Thoracic aorta (tissue), 2 donors: ENCODE data around the gene LMBR1. TPM values are rescaled to one million over a fixed set of nuclear protein-coding genes. Genes with fewer than 3 reads are reported as not detected.
"Not testable (repeated sequence)": the region's sequence is repeated elsewhere in the genome, so short reads cannot be mapped to it uniquely, and the experiment has no call there.

Experiments used
- ATAC-seq: fragments of 150-250 bp; one replicate; pipeline ENCODE4 v1.8.0; 2017; ENCODE audit warnings: low read depth; ENCODE audit not compliant: insufficient number of reproducible peaks, low FRiP score
- DNase-seq: peaks from one replicate; pipeline ENCODE4 v3.0.0-alpha.2; 2020; ENCODE audit warnings: low spot score
- H3K27ac ChIP-seq, 2 donors: fragments of 200-600 bp; sonication (generic); 1 replicate in 1 of 2; 2 replicates in 1 of 2; pipeline ENCODE4 v1.5.1; 2016; ENCODE audit warnings: mild to moderate bottlenecking in 2 of 2, moderate library complexity in 2 of 2
- H3K27me3 ChIP-seq: fragments of 200-600 bp; sonication (generic); replicated peaks from 2 replicates; pipeline ENCODE4 v1.6.0; 2016; ENCODE audit warnings: mild to moderate bottlenecking; ENCODE audit not compliant: insufficient read depth
- H3K36me3 ChIP-seq: fragments of 200-600 bp; sonication (generic); one replicate; pipeline ENCODE4 v1.5.1; 2016
- H3K4me1 ChIP-seq, 2 donors: fragments of 200-600 bp; sonication (generic); 1 replicate in 1 of 2; 2 replicates in 1 of 2; pipeline versions ENCODE4 v1.5.1 to v1.6.0; 2016; ENCODE audit warnings: low read depth in 2 of 2, mild to moderate bottlenecking in 1 of 2; ENCODE audit not compliant: control insufficient read depth in 1 of 2
- H3K4me3 ChIP-seq: fragments of 200-600 bp; sonication (generic); 2 replicates; pipeline ENCODE4 v1.5.1; 2016; ENCODE audit warnings: mild to moderate bottlenecking
- H3K9me3 ChIP-seq: fragments of 200-600 bp; sonication (generic); 2 replicates; pipeline ENCODE4 v1.5.1; 2016
- total RNA-seq, 2 donors: library from RNA; depleted of rRNA; stranded (reverse); fragments of >200 nt; gene quantifications; one replicate each; pipeline versions ENCODE4 v1.1.0 to v1.2.3, GENCODE V29; 2016
- TF ChIP-seq, protein P1 (sequence below): fragments of 200-600 bp; sonication (generic); IDR thresholded peaks from one replicate; pipeline ENCODE4 v1.5.1; 2019; ENCODE audit warnings: antibody characterized with exemption

Gene LMBR1
- total RNA-seq, 2 donors from 2014 or later = 54.3 to 56.6 TPM

GRCh38 chr7:156935250-156935649, 42.3 kb upstream of the LMBR1 start:
- ATAC-seq (no peak), DNase-seq (no peak)
- H3K9me3 ChIP-seq = no peaks in the 10 kb centered on the region
- no peak overlapping the region for H3K4me3 ChIP-seq
- TF ChIP-seq, protein P1, sequence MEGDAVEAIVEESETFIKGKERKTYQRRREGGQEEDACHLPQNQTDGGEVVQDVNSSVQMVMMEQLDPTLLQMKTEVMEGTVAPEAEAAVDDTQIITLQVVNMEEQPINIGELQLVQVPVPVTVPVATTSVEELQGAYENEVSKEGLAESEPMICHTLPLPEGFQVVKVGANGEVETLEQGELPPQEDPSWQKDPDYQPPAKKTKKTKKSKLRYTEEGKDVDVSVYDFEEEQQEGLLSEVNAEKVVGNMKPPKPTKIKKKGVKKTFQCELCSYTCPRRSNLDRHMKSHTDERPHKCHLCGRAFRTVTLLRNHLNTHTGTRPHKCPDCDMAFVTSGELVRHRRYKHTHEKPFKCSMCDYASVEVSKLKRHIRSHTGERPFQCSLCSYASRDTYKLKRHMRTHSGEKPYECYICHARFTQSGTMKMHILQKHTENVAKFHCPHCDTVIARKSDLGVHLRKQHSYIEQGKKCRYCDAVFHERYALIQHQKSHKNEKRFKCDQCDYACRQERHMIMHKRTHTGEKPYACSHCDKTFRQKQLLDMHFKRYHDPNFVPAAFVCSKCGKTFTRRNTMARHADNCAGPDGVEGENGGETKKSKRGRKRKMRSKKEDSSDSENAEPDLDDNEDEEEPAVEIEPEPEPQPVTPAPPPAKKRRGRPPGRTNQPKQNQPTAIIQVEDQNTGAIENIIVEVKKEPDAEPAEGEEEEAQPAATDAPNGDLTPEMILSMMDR = no peak
- no peaks in the 10 kb centered on the region for H3K27me3 ChIP-seq
- no peaks in the 10 kb centered on the region for H3K36me3 ChIP-seq
- no peaks in the 10 kb centered on the region for H3K4me1 ChIP-seq
- no peak overlapping the region for H3K27ac ChIP-seq

GRCh38 chr7:156932006-156932405, 39.0 kb upstream of the LMBR1 start:
- no peaks in the 10 kb centered on the region for H3K27me3 ChIP-seq
- H3K27ac ChIP-seq = no peak overlapping the region
- TF ChIP-seq, protein P1 = no peak
- no peaks in the 10 kb centered on the region for H3K9me3 ChIP-seq
- no peak overlapping the region for H3K4me3 ChIP-seq
- no peaks in the 10 kb centered on the region for H3K4me1 ChIP-seq
- H3K36me3 ChIP-seq = no peaks in the 10 kb centered on the region
- no peak for ATAC-seq
- DNase-seq = no peak

- ATAC-seq = no peak
- Histone ChIP-seq H3K4me3 (no peak overlapping the region), H3K36me3 (no peaks in the 10 kb centered on the region), H3K27ac (no peak overlapping the region), H3K9me3 (no peaks in the 10 kb centered on the region), H3K4me1 (no peaks in the 10 kb centered on the region), H3K27me3 (no peaks in the 10 kb centered on the region)
- DNase-seq = no peak
- TF ChIP-seq, protein P1 = no peak
Observed at GRCh38 chr7:156929789-156930539, 37.0 kb upstream of the LMBR1 start.

GRCh38 chr7:156928406-156928747, 35.4 kb upstream of the LMBR1 start:
- TF ChIP-seq, protein P1 = no peak
- Histone ChIP-seq H3K27ac (no peak overlapping the region), H3K4me1 (no peaks in the 10 kb centered on the region), H3K9me3 (no peaks in the 10 kb centered on the region), H3K36me3 (no peaks in the 10 kb centered on the region), H3K4me3 (no peak overlapping the region), H3K27me3 (no peaks in the 10 kb centered on the region)
- ATAC-seq (no peak), DNase-seq (no peak)

DNA sequence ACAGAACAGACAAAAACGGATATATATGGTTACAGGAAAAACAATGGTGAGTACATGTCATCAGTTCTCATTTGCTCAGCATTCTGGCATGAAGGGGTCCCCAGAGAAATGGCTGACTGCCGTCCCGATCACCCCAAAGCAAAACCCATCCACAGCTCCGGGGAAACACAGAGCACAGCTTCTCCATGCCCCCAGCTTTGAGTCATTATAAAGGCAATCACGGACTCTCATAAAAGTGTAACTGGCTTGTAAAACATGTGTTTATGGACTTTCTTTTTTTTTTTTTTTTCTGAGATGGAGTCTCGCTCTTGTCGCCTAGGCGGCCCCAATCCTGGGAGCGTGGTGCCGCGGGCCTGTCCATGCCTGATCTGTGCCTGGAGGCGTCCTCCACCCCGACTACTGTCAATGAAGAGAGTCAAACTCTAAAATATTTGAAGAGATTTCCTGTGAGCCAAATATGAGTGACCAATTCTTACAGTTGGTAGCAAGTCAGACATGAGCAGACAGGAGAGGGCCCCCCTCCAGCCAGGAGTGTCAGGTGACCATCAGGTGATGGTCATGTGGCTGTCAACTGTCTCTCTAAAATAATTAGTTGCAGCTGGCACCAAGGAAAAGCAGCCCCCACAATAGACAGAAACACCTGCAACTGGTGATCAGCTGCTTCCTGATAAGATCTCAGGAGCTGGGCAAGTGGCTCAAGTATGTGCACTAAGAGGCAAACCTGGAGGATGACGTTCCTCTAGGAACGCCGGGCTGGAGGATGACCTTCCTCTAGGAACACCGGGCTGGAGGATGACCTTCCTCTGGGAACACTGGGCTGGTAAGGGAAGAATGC, 34.8 kb upstream of the LMBR1 start:
- H3K9me3 ChIP-seq = no peaks in the 10 kb centered on the region
- no peaks in the 10 kb centered on the region for H3K4me1 ChIP-seq
- H3K36me3 ChIP-seq = no peaks in the 10 kb centered on the region
- TF ChIP-seq, protein P1 = no peak
- no peaks in the 10 kb centered on the region for H3K27me3 ChIP-seq
- H3K4me3 ChIP-seq = no peak overlapping the region
- DNase-seq (no peak), ATAC-seq (no peak)
- no peak overlapping the region for H3K27ac ChIP-seq

DNA sequence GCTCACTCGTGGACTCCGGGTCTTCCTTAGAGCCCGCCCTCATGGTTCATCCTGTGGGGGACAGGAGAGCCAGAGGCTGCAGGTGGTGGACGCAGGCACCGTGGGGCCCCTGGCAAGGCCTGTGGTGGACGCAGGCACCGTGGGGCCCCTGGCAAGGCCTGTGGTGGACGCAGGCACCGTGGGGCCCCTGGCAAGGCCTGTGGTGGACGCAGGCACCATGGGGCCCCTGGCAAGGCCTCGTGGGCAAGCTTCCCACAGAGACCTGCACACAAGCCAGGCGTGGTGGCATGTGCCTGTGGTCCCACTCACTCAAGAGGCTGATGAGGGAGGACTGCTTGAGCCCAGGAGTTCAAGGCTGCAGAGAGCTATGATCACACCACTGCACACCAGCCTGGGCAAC, 32.8 kb upstream of the LMBR1 start:
- H3K36me3 ChIP-seq, H3K4me3 ChIP-seq, H3K27ac ChIP-seq, H3K4me1 ChIP-seq, DNase-seq, H3K9me3 ChIP-seq, ATAC-seq, H3K27me3 ChIP-seq: not testable (repeated sequence)

DNA sequence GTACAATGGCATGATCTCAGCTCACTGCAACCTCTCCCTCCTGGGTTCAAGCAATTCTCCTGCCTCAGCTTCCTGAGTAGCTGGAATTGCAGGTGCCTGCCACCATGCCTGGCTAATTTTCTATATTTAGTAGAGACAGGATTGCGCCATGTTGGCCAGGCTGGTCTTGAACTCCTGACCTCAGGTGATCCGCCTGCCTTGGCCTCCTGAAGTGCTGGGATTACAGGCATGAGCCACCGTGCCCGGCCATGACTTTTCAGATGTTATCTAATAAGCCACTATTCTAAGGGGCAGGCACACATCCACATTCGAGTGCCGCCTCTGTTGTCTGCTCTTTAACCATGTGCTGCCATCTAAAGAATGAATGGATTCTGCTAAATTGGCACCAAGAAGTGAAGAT, 29.3 kb upstream of the LMBR1 start:
- DNase-seq, H3K36me3 ChIP-seq, H3K4me3 ChIP-seq, H3K9me3 ChIP-seq, H3K27ac ChIP-seq, H3K27me3 ChIP-seq, H3K4me1 ChIP-seq, ATAC-seq: not testable (repeated sequence)
